ENCODE results near the gene SYNE2.

The SYNE2 gene

DNA sequence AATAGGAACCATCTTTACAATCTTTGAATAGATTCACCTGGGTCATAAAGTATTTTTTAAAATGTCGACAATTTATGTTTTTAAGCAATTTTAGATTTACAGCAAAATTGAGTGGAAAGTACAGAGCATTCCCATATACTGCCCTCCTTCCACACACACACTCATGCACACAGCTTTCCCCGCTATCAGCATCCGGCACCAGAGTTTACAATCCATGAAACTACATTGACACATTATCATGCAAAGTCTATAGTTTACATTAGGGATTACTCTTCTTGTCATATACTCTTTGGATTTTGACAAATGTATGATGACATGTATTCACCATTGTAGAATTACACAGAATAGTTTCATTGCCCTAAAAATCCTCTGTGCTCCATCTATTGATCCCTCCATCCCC is 9.0 kb upstream of the SYNE2 start:
- DNase-seq = no peak
- no peaks in the 10 kb centered on the region for H3K36me3 ChIP-seq (replicated peaks)
- in situ Hi-C loops (cut with HindIII; ENCODE audit: low pct_ligation_motif_present, low sequenced_read_pairs) = no loop called here
- H3K27me3 ChIP-seq (replicated peaks) = no peaks in the 10 kb centered on the region
- no peak overlapping the region for H3K27ac ChIP-seq
- TF ChIP-seq, protein P1, sequence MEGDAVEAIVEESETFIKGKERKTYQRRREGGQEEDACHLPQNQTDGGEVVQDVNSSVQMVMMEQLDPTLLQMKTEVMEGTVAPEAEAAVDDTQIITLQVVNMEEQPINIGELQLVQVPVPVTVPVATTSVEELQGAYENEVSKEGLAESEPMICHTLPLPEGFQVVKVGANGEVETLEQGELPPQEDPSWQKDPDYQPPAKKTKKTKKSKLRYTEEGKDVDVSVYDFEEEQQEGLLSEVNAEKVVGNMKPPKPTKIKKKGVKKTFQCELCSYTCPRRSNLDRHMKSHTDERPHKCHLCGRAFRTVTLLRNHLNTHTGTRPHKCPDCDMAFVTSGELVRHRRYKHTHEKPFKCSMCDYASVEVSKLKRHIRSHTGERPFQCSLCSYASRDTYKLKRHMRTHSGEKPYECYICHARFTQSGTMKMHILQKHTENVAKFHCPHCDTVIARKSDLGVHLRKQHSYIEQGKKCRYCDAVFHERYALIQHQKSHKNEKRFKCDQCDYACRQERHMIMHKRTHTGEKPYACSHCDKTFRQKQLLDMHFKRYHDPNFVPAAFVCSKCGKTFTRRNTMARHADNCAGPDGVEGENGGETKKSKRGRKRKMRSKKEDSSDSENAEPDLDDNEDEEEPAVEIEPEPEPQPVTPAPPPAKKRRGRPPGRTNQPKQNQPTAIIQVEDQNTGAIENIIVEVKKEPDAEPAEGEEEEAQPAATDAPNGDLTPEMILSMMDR (IDR thresholded peaks at IDR 0.05; ENCODE audit: low read depth, low read length, missing control alignments) = no peak
- no peak overlapping the region for H3K4me3 ChIP-seq (ENCODE audit: low read depth, low read length)

DNA sequence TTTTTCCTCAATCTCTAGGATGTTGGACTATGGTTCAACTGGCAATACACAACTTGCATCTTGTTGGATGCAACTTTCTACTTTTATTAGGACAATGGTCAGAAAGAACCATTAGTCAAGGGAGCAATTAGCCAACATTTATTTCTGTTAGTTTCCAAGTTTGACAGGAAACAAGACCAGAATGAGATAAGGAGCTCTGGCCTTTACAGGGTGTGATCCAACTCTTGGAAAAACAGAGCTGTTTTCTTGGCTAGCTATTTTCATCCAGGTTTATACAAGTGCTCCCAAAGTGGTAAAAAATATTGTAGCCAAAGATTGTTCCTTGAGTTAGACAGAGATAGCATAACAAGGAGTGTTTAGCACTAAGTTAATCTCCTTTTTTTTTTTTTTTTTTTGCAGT is 3.9 kb upstream of the SYNE2 start:
- Histone ChIP-seq H3K27ac (no peak overlapping the region), H3K27me3 (replicated peaks) (no peaks in the 10 kb centered on the region), H3K4me3 (ENCODE audit: low read depth, low read length) (no peak overlapping the region), H3K36me3 (replicated peaks) (no peaks in the 10 kb centered on the region)
- TF ChIP-seq, protein P1 (IDR thresholded peaks at IDR 0.05; ENCODE audit: low read depth, low read length, missing control alignments) = no peak
- DNase-seq = no peak
- in situ Hi-C loops (cut with HindIII; ENCODE audit: low pct_ligation_motif_present, low sequenced_read_pairs) = no loop called here

GRCh38 chr14:63852271-63852816 is 460 bp upstream of the SYNE2 start:
- H3K4me3 ChIP-seq (ENCODE audit: low read depth, low read length) = peak overlapping the region; percentile 67
- H3K36me3 ChIP-seq (replicated peaks) = no peaks in the 10 kb centered on the region
- in situ Hi-C loops (cut with HindIII; ENCODE audit: low pct_ligation_motif_present, low sequenced_read_pairs) = no loop called here
- TF ChIP-seq, protein P1 (IDR thresholded peaks at IDR 0.05; ENCODE audit: low read depth, low read length, missing control alignments) = no peak
- H3K27me3 ChIP-seq (replicated peaks) = no peaks in the 10 kb centered on the region
- DNase-seq = no peak
- no peak overlapping the region for H3K27ac ChIP-seq

- H3K27me3 ChIP-seq (replicated peaks) = no peaks in the 10 kb centered on the region
- TF ChIP-seq, protein P1 (IDR thresholded peaks at IDR 0.05; ENCODE audit: low read depth, low read length, missing control alignments) = no peak
- H3K4me3 ChIP-seq (ENCODE audit: low read depth, low read length) = peak overlapping the region; percentile 67
- H3K36me3 ChIP-seq (replicated peaks) = no peaks in the 10 kb centered on the region
- in situ Hi-C loops (cut with HindIII; ENCODE audit: low pct_ligation_motif_present, low sequenced_read_pairs) = no loop called here
- no peak overlapping the region for H3K27ac ChIP-seq
- DNase-seq = peak; percentile 23
Observed at GRCh38 chr14:63853831-63854293, 1.1 kb downstream of the SYNE2 start.

DNA sequence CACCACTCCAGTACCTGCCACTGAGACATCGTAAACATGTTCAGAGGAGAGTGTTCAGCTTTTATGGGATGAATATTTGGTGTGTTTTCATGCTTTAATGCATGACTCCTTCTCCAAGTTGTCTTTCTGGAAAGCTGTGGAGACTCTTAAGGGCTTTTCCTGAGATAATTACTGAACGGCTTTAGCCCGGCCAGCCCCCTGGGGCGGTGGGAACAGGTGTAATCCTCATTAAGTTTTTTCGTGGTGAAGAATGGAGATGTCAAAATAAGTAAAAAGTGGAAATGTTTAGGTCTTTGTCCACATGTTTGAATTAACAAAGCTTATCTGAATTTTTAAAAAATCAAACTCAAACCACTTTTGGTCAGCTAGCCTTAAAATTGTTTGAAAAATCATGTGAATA is 1.5 kb downstream of the SYNE2 start:
- H3K27ac ChIP-seq = no peak overlapping the region
- no peak for DNase-seq
- H3K36me3 ChIP-seq (replicated peaks) = no peaks in the 10 kb centered on the region
- H3K27me3 ChIP-seq (replicated peaks) = no peaks in the 10 kb centered on the region
- in situ Hi-C loops (cut with HindIII; ENCODE audit: low pct_ligation_motif_present, low sequenced_read_pairs) = no loop called here
- H3K4me3 ChIP-seq (ENCODE audit: low read depth, low read length) = peak overlapping the region; percentile 67
- TF ChIP-seq, protein P1 (IDR thresholded peaks at IDR 0.05; ENCODE audit: low read depth, low read length, missing control alignments) = no peak

DNA sequence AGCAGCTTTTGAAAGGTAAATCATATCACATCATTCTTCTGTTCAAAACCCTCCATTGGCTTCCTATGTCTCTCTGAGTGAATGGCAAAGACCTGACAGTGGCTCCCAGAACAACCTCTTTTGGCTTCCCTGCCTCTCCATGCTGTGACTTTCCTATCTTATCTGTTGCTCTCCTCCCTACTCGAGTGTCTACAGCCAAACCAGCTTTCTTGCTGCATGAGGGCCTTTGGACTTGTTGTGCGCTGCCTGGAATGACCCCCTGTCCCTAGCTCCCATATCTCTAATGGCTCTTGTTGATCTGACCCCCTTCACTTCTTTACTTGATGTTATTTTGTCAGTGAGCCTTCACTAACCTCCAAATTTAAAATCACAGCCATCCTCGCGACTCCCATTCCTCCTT is 2.5 kb downstream of the SYNE2 start:
- TF ChIP-seq, protein P1 (IDR thresholded peaks at IDR 0.05; ENCODE audit: low read depth, low read length, missing control alignments) = no peak
- no peak overlapping the region for H3K27ac ChIP-seq
- DNase-seq = no peak
- in situ Hi-C loops (cut with HindIII; ENCODE audit: low pct_ligation_motif_present, low sequenced_read_pairs) = no loop called here
- H3K4me3 ChIP-seq (ENCODE audit: low read depth, low read length) = no peak overlapping the region
- H3K36me3 ChIP-seq (replicated peaks) = no peaks in the 10 kb centered on the region
- no peaks in the 10 kb centered on the region for H3K27me3 ChIP-seq (replicated peaks)
